Suprapubic skin (tissue), 3 donors: Measurements from ENCODE around the gene SMYD3.

Experiments
- EP300 ChIP-seq: sonication (generic); formaldehyde crosslinking; IDR thresholded peaks from one replicate; pipeline ENCODE4 v1.6.1; 2017; ENCODE audit warnings: antibody characterized with exemption
- POLR2A ChIP-seq, 2 donors: fragments of 450-650 bp; IDR thresholded peaks; one replicate each; pipeline ENCODE4 v1.6.1; 2017; ENCODE audit warnings: antibody characterized with exemption in 2 of 2, mild to moderate bottlenecking in 2 of 2, moderate library complexity in 2 of 2
- TF ChIP-seq, protein P1 (sequence below), 2 donors: fragments of 200-600 bp in 1 of 2; fragments of 450-650 bp in 1 of 2; sonication (generic) in 1 of 2; IDR thresholded peaks; one replicate each; pipeline ENCODE4 v1.5.1; 2016 to 2019; ENCODE audit warnings: antibody characterized with exemption in 2 of 2, mild to moderate bottlenecking in 1 of 2, moderate library complexity in 1 of 2

DNA sequence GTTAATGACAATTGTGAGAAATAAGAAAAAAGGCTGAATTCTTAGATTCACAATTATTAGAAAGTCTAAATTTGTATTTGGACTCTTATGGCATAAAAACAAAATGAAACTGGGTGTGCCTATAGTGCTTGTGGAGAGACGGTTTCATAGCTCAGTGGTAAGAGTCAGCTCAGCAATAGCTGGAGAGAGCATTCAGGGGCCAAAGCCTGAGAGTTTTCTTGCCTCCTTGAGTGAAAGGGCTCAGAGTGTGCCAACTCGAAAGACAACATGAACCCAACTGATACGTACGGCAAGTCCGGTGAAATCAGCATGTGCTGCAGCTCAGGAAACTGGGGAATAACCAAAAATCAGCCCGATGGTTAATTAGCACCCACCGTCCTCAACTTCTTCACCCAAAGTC lies 577.9 kb downstream of the SMYD3 start:
- TF ChIP-seq, protein P1, sequence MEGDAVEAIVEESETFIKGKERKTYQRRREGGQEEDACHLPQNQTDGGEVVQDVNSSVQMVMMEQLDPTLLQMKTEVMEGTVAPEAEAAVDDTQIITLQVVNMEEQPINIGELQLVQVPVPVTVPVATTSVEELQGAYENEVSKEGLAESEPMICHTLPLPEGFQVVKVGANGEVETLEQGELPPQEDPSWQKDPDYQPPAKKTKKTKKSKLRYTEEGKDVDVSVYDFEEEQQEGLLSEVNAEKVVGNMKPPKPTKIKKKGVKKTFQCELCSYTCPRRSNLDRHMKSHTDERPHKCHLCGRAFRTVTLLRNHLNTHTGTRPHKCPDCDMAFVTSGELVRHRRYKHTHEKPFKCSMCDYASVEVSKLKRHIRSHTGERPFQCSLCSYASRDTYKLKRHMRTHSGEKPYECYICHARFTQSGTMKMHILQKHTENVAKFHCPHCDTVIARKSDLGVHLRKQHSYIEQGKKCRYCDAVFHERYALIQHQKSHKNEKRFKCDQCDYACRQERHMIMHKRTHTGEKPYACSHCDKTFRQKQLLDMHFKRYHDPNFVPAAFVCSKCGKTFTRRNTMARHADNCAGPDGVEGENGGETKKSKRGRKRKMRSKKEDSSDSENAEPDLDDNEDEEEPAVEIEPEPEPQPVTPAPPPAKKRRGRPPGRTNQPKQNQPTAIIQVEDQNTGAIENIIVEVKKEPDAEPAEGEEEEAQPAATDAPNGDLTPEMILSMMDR (IDR thresholded peaks at IDR 0.05): no peak
- TF ChIP-seq POLR2A (IDR thresholded peaks at IDR 0.05) (no peak), EP300 (no peak)
